CD4-positive, alpha-beta T cell treated with Interferon gamma for 1 hour (primary cell): ENCODE results near the gene PAX3.

Experiments used
- DNase-seq: peaks from one replicate; pipeline ENCODE4 v3.0.0-alpha.2; 2020

The PAX3 gene

DNA sequence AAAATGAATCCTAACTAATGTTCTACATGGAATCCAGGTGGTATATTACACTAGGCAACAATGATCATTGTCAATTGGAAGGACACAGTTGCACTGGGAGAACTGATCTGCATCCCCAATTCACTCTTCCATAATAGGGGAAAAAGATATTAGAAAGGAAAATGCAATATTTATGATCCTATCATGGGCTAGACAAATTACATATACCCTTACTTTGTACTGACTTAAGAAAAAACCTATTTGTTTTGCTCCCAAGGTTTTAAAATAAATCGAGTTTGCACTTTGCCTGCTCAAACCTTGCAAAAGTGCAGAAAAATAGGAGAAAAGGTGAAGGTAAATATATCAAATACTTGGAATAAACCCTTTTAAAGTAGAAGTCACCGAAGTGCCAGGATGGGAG, 11.0 kb upstream of the PAX3 start:
- no peak for DNase-seq

DNA sequence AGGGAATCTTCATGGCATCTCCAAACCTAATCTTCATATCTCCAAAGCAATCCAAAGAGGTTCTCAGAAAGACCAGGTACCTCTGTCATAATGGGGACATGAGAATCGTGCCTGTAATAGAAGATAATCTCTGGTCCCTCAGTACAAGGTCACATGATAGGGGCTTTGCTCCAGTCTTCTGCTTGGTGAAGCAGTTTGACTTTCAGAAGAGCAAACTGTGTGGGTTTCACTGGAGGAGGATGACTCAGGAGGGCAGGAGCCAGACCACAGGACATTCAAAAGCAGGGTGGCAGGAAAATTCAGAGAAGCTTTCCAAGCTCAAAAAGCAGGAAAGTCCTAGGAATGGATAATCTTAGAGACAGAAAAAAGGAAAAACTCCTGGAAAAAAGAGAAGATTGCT, 10.6 kb upstream of the PAX3 start:
- DNase-seq = no peak

DNA sequence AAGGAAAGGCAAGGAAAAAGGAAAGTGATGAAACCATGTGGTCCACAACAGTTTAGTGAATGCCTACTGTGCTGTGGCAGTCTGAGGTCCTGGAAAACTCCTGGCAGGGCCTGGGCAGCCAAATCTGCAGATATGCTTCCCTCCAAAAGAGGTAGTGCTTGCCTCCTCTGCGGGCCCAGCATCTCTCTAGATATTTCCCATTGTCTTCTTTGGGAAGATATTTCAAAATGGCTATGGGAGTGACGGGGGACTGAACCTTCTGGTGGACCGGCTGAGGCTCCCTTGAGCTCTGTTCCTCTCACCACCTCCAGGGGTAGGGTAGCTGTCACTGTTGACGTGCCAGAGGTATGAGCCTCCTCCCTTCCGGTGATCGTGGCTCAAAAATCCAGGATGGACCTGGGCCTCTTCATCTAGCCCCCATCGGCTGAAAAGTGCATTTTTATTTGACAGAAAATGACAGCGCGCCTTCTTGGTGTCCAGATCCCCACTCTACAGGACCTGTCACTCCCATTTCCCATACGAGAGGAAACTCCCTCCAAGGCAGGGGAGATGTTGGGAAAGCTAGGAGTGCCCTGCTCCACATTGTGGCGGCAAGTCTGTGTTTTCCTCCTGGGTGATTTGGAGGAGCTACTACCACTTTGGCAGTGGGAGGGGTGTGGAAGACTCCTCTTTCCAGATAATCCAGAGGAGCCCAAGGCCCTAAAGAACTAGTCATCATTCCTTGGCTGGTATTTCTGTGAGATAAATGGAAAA, 9.4 kb upstream of the PAX3 start:
- no peak for DNase-seq

DNA sequence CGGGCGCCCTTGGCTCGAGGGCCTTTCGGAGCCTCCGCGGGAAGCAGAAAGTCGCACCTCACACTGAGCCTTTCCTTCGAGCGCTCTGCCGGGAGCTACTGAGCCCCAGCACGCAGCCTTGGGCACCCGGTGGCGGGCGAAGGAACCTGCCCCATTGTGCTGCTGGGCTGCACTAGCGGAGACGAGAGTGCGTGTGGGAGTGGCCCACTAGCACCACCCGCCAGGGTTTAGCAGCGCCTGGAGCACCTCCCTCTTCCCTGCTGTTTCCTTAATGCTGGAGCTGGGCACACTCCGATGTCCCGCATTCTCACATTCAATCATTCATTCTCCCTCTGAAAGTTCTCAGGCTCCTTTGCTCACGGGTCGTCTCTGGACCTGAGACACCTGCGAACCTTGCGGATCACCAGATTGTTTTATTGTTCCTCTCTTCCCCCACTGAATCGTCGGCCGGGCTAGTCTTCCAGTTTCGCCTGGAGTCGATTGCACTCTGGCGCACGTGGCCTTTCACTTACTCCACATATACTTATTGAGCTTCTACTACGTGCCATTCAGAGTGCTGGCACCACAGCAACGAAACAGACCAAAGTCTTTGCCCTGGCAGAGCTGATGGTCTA, 8.5 kb upstream of the PAX3 start:
- no peak for DNase-seq

- DNase-seq = no peak
These were observed 7.8 kb upstream of the PAX3 start for GRCh38 chr2:222306393-222307142.

GRCh38 chr2:222305516-222306392, 7.0 kb upstream of the PAX3 start:
- DNase-seq = no peak

DNA sequence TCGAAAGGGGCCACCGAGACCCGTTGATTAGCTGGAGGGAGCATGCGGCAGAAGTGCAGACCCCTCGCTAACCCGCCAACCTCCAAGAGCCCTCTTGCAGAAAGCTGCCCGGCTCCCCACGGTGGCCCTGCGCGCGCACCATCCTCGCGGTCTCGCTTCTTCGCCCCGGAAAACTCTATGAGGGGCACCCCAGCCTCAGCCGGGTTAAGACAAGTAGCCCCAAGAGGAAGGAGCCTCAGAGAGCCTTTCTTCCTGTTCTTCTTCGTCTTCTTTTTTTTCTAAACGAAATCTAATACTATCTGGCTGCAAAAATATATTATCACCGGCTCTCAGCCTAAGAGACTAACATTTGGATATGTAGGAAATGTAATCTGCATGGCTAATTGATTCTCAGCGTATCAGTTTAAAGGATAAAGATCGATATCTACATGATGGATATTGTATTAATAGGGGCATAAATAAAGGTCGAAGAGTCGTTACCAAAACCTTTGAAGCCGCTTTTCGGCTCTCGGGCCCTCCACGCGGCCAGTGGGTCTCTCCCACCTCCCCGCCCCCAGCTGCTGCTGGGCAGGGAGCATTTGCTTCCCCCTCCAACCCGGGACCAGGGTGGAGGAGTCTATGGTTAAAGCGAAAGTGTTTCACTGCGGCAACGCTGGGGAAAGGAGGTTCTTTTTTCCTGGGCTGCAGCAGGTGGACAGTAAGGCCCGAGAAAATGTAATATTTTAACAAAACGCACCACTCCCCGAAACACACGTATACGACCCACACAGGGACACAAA, 6.1 kb upstream of the PAX3 start:
- no peak for DNase-seq

DNA sequence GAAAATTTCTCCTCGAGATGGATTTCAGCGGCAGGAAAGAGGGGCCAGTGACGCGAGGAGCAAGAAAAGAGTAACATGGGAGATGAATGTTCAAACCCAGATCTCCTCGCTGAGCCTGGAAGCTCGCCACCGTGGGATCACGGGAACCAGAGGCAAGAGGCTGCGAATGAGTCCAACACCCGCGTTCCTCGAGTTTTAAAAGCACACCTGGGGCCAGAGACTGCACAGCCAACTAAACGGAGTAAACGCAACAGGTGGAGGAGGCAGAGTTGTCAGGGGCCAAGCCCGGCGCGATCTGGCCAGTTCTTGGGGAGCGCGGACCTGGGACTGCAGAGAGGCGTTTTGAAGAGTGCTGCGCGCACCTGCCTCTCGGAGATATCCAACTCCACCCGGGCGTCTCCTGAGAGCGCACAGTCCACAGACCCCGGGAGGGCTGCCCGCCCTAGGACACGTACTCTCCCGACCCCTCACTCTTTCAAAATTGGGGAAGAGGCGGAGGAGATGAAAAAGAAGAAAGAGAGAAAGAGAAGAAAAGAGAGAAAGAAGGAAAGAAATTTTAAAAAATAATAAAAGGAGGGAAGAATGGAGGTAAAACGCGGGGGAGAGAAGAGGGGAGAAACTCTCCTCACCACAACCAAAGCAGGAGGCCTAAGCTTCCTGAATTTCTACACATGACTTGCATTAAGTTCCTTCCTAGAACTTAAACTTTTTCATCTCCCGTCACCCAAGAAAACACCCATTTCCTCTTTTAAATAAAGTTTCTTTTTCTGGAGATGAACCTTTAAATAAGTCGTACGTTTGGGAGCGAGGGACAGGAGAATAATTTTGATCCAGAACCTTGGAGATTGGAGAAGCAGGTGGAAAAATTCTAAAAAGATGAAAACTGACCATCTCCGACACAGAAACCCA, 5.3 kb upstream of the PAX3 start:
- DNase-seq = no peak

DNA sequence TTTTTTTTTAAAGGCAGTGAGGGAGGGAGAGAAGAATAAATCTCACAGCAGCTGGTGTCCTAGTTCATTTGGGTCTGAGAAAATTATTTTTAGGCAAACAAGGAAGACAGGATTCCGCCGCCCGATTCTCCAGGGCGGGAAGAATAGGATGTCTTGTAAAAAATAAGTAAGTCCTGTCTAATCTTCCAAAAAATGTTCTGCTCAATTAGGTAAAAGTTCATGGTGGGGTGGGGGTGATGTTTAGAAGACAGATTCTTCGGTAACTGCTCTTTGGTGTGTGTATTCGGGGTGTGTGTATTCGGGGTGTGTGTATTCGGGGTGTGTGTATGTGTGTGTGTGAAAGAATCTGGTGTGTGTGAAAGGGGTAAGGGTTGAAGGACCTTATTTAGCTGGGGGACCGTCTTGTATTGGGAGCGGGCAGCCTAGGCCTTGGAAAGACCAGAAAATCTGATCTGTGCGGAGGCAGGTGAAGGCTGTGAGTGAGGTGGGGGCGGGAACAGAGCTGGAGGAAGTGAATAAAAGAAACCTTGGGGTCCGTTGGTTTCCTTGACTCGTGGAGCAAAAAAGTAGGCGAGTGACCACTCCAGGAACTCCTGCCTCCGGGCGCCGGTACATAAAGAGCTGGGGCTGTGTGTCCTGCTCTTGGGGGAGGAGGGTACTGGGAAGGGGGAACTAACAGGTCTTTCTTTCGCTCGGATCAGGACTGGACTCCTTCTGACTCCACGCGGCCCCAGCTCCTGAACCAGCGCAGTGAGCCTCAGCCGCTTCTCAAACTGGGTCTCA, 4.4 kb upstream of the PAX3 start:
- no peak for DNase-seq

DNA sequence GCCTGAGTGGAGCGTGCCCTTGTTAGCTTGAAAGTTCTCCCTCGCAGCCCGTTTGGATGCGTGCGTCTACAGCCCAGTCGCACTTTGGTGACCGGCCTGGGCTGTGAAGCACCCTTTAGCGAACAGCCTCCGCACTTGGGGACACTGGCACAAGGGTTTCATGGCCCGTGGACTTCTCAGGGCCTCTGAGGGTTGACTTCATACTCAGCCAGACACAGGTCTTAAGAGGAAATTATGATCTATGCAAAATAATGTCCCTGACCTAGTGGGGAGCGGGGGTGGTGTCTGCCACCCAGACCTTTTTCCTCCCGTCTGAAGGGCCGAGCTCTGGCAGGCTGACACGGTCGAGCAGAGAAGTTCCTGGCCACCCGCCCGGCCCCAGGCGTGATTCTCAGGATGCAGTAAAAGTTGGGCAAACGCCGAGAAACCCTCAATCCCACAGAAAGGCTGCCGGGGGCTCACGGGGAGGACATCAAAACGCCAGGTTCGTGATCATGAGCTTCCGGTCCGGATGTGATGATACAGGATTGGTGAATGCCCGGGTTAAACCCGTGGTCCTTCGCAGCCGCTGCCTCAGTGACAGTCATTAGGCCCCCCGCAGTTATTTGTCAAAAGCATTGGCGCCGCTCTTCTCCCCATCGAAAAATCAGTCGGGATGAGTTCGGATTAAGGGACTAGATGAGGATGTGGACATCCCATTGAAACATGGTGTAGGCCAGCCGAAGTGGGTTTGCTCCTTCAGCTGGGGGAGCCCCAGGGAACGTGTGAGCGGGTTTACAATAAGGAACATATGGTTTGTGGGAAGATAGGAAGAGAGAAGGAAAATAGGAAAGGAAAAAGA, 3.6 kb upstream of the PAX3 start:
- DNase-seq = no peak

- DNase-seq = no peak
These were observed 3.0 kb upstream of the PAX3 start for GRCh38 chr2:222301796-222302118.

DNA sequence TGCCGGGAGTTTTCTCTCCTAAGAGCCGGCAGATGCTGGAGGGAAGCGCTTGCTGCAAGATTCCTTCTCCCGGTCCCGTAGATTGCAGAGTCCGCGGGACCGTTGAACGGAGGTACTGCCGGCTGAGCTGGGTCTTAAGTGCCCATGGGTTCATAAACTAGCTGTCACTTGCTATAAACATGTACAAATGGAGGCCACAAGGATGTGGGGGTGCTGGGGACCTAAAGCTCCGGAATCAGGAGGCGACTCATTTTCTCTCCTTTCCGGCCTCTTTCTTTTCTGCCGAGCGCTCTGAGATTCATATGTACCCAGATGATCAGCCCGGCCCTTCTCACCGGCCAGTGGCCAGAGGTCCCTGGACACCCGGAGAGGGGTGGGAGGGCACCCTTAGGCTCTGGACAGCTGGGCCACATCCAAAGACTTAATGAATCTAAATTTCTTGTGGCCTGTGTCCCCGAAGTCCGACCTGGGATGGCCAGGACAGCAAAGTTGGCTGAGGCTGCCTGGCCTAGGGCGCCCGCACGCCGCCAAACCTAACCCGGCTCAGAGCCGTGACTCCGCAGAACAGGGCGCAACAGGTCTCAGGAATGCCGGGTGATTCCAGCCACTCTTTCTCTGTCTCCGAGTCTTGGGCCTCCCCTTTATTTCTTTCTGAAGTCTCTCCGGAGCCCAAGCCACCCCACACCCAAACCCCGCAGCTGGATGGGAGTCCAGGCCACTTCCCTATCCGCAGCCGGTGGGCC, 2.4 kb upstream of the PAX3 start:
- DNase-seq = no peak

GRCh38 chr2:222300726-222301052, 1.9 kb upstream of the PAX3 start:
- DNase-seq = no peak

DNA sequence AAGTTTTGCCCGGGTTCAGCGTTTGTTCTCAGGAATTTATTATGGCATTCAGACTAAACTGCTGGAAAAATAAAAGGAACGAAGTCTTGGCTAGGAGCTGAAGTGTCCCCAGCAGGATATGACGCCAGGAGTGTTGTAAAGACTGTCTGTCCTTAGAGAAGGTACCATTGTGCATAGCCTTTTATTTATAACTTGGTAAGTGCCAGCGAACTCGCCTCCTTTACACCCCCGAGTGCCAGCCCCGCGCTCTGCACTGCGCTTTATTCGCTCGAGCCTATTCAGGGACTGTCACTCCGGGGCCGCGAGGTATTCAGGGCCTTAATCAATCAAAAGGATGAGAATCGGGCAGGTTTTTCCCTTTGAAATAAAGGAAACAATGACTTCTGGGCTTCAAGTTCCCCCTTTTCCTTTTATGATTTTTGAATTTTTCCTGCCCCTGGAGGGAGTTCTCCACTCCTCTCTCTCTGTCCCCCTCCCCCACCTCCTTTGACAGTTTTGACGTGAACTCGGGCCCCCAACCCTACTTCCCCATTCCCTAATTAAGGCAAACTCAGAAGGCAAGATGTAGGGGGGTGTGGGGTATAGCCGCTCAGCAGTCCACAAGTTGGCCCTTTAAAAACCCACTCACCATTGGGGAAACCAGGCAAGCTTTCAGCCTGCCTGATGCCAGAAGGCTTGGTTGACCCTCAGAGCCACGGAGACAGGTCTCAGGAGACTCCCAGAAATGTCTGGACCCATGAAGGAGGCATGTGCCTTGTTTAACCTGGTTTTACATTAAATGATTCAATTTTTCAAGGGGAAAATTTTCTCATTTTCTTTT, 1.3 kb upstream of the PAX3 start:
- no peak for DNase-seq

GRCh38 chr2:222298001-222298310, 842 bp downstream of the PAX3 start:
- no peak for DNase-seq

- no peak for DNase-seq
These were observed 1.2 kb downstream of the PAX3 start for GRCh38 chr2:222297600-222297935.

- no peak for DNase-seq
These were observed 1.7 kb downstream of the PAX3 start for GRCh38 chr2:222296911-222297599.

DNA sequence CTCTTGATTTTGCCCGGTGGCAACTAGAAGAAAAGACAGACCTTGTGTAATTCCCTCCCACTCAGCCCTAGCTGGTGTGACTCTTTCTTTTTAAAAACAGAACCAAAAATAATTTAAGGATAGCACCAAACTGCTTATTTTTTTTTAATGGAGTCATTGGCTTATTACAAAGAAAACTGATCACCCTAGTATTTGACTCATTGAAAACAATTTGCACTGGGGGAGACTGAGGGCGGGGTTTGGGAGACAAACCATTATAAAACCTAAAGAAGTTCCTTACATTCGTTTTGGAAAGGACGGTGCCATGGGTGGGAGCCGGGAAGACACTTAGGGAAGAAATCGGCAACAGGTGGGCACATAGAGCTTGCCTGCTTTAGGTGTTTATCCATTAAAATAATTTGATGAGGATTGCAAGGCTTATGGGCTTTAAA, 2.5 kb downstream of the PAX3 start:
- no peak for DNase-seq
